Activated T-cell treated with anti-CD3 and anti-CD28 coated beads, Interleukin-2, amount 50 U/mL, for 48 hours (primary cell): Measurements from ENCODE around the gene FOXF2.

Experiments
- DNase-seq, 2 experiments: peaks; one replicate each; pipeline ENCODE4 v3.0.0-alpha.2; 2020

The FOXF2 gene

GRCh38 chr6:1415416-1416063 is 26.2 kb downstream of the FOXF2 start:
- DNase-seq, result no peak

- DNase-seq, result no peak
These were observed 26.9 kb downstream of the FOXF2 start for GRCh38 chr6:1416191-1416760.

GRCh38 chr6:1416820-1417219 is 27.4 kb downstream of the FOXF2 start:
- DNase-seq, result no peak

- DNase-seq, result no peak
These were observed 28.3 kb downstream of the FOXF2 start for GRCh38 chr6:1417718-1418117.

GRCh38 chr6:1418471-1419191 is 29.3 kb downstream of the FOXF2 start:
- DNase-seq, result no peak

GRCh38 chr6:1420382-1420781 is 31.0 kb downstream of the FOXF2 start:
- DNase-seq, result no peak

GRCh38 chr6:1422290-1422689 is 32.9 kb downstream of the FOXF2 start:
- no peak for DNase-seq

- no peak for DNase-seq
These were observed 34.2 kb downstream of the FOXF2 start for GRCh38 chr6:1423578-1423977.

- peak; percentile 25 to 27 for DNase-seq
These were observed 35.0 kb downstream of the FOXF2 start for GRCh38 chr6:1424306-1424927.

- no peak for DNase-seq
These were observed 37.0 kb downstream of the FOXF2 start for GRCh38 chr6:1426416-1426815.

- DNase-seq, result no peak
These were observed 46.4 kb downstream of the FOXF2 start for GRCh38 chr6:1435806-1436205.

GRCh38 chr6:1436334-1437306 is 47.2 kb downstream of the FOXF2 start:
- DNase-seq, result peak; percentile 33 to 39

- DNase-seq, result no peak
These were observed 48.4 kb downstream of the FOXF2 start for GRCh38 chr6:1437553-1438406.

GRCh38 chr6:1438471-1438881 is 49.1 kb downstream of the FOXF2 start:
- no peak for DNase-seq

- no peak for DNase-seq
These were observed 50.0 kb downstream of the FOXF2 start for GRCh38 chr6:1439349-1439748.

- DNase-seq, result no peak
These were observed 53.6 kb downstream of the FOXF2 start for GRCh38 chr6:1442929-1443328.
